Measurements from ENCODE around the gene DDX54. TPM values are rescaled to one million over a fixed set of nuclear protein-coding genes. Genes with fewer than 3 reads are reported as not detected.

Gene DDX54
- total and polyA plus RNA-seq, 12 donors: 27.9 to 109 (median 70.0) TPM

DNA sequence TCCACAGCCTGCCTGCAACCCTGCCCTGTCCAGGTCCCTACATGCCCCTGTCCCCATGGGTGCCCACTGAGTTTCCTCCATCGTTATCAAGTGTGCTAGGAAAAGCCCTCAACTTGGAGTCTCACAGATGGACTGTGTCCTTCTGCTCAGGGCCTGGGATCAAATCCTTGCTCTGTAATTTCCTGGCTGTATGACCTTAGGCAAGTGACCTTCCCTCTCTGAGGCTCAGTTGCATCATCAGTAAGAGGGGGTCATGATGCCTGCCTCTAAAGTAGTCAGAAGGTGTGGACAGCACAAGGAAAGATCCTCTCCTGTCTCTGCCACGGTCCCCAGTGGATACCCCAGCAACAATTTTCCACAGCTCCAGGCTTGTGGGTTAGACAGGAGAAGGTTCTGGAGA is 71.9 kb downstream of the DDX54 start:
- H3K27ac ChIP-seq: no peak overlapping the region
- intact Hi-C loops (cut with DNase I): no loop called here
- no peaks in the 10 kb centered on the region for H3K9me3 ChIP-seq (replicated peaks in 1 of 3)
- no peak for DNase-seq
- WGBS, 4 donors: 49 to 75% (median 51%) methylated on average over 2 of the region's 2 CpGs
- H3K36me3 ChIP-seq (replicated peaks in 1 of 2): no peaks in the 10 kb centered on the region
- H3K27me3 ChIP-seq: no peaks in the 10 kb centered on the region
- no peak overlapping the region for H3K4me3 ChIP-seq
- peaks cover 8 to 9% of the 10 kb centered on the region in 2 donors for H3K4me1 ChIP-seq (replicated peaks in 1 of 2)
- TF ChIP-seq, protein P1, sequence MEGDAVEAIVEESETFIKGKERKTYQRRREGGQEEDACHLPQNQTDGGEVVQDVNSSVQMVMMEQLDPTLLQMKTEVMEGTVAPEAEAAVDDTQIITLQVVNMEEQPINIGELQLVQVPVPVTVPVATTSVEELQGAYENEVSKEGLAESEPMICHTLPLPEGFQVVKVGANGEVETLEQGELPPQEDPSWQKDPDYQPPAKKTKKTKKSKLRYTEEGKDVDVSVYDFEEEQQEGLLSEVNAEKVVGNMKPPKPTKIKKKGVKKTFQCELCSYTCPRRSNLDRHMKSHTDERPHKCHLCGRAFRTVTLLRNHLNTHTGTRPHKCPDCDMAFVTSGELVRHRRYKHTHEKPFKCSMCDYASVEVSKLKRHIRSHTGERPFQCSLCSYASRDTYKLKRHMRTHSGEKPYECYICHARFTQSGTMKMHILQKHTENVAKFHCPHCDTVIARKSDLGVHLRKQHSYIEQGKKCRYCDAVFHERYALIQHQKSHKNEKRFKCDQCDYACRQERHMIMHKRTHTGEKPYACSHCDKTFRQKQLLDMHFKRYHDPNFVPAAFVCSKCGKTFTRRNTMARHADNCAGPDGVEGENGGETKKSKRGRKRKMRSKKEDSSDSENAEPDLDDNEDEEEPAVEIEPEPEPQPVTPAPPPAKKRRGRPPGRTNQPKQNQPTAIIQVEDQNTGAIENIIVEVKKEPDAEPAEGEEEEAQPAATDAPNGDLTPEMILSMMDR (IDR thresholded peaks at IDR 0.05): no peak
- no peak for TF ChIP-seq POLR2A (IDR thresholded peaks at IDR 0.05)

DNA sequence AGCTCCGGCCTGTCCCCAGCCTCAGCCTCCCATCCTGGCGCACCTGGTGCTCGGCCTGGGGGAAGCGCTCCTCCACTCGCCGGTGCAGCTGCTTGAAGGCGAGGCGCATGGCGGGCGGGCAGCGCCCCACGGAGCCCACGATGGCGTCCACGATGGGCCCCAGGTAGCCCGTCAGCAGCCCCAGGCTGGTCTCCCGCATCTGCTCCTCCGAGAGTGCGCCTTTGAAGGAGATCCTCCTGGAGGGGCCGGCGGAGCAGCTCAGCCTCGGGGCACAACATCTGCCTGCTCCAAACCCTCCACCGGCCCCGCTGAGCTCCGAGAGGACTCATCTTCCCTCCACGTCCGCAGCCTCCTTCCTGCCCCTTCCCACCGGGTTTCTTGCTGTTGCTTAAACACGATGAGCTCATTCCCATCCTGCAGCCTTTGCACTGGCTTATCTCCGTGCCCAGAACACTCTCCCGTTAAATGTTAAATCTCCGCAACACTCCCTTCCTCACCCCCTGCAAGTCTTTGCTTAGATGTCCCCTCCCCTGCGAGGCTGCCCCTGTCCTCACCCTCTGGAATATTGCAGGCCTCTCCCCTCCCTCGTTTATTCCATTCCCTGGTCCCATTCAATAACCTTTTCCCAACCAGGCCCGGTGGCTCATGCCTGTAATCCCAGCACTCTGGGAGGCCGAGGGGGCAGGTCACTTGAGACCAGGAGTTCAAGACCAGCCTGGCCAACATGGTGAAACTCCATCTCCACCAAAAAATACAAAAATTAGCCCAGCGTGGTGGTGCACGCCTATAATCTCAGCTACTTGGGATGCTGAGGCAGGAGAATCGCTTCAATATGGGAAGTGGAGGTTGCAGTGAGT is 73.0 kb downstream of the DDX54 start:
- intact Hi-C loops (cut with DNase I): no loop called here
- 78 to 84% (median 82%) methylated on average over 18 to 39 of the region's 39 CpGs for WGBS, 4 donors

DNA sequence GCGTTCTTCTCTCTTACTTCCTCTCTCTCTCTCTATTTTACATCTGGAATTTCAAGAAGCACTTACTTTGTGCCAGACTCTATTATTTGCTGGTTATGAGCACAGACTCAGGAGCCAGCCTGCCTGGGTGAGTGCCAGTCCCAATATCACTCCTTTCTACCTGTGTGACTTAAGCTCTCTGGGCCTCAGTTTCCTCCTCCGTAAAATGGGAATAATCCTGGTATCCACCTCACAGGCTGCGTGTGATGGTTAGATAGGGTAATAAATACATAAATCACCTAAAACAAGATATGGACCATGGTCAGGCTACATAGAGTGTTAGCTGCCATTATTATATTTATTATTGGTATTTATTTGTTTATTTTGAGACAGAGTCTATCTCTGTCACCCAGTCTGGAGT is 74.0 kb downstream of the DDX54 start:
- Histone ChIP-seq H3K36me3 (replicated peaks in 1 of 2) (no peaks in the 10 kb centered on the region), H3K4me3 (no peak overlapping the region), H3K4me1 (replicated peaks in 1 of 2) (peaks cover 5 to 9% of the 10 kb centered on the region in 2 donors), H3K27ac (no peak overlapping the region), H3K9me3 (replicated peaks in 1 of 3) (no peaks in the 10 kb centered on the region), H3K27me3 (no peaks in the 10 kb centered on the region)
- intact Hi-C loops (cut with DNase I): no loop called here
- WGBS, 4 donors: 84 to 91% (median 86%) methylated on average over 3 of the region's 3 CpGs
- DNase-seq: no peak
- TF ChIP-seq, protein P1 (IDR thresholded peaks at IDR 0.05): no peak
- TF ChIP-seq POLR2A (IDR thresholded peaks at IDR 0.05): no peak

More for the DNA sequence above, 73.0 kb downstream of the DDX54 start:
- DNase-seq: no peak
- no peaks in the 10 kb centered on the region for H3K27me3 ChIP-seq
- peaks cover 8 to 9% of the 10 kb centered on the region in 2 donors for H3K4me1 ChIP-seq (replicated peaks in 1 of 2)
- no peaks in the 10 kb centered on the region for H3K36me3 ChIP-seq (replicated peaks in 1 of 2)
- no peak overlapping the region for H3K4me3 ChIP-seq
- no peaks in the 10 kb centered on the region for H3K9me3 ChIP-seq (replicated peaks in 1 of 3)
- TF ChIP-seq POLR2A (IDR thresholded peaks at IDR 0.05): no peak
- TF ChIP-seq, protein P1 (IDR thresholded peaks at IDR 0.05): no peak
- H3K27ac ChIP-seq: no peak overlapping the region

DNA sequence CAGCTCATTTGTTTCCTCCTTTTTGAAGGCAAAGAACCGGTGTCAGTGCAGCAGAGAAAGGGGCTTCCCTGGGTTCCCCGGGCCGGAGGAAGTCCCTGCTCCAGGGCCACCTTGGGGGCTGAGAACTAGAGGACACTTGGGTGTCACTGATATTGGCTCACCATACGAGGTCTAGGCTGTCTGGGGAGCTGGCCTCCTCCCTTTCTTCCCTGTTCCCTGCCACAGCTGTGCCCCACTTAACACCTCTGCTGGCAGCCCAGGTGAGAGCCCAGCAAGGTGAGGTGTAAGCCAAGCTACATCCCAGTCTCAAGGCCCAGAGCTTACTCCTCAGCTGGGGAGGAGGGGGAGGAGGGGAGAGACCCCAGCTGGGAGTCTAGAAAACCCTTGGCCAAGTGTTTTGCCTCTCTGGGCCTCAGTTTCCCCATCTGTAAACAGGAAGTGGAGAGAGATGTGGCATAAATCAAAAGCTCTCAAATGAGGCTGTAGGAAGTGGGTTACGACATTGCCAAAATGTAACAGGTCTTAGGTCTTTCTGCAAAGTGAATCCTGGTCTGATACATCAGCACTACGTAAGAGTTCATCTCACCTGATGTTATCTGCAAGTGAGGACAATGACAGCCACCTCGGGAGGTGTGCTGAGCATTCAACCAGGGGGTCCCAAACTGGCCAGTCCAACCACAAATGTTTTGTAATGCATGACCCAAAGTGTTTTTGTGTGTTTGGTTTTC is 75.2 kb downstream of the DDX54 start:
- Histone ChIP-seq H3K27me3 (no peaks in the 10 kb centered on the region), H3K9me3 (replicated peaks in 1 of 3) (no peaks in the 10 kb centered on the region), H3K4me3 (no peak overlapping the region), H3K27ac (no peak overlapping the region), H3K4me1 (replicated peaks in 1 of 2) (no peaks in the 10 kb centered on the region), H3K36me3 (replicated peaks in 1 of 2) (no peaks in the 10 kb centered on the region)
- TF ChIP-seq, protein P1 (IDR thresholded peaks at IDR 0.05): no peak
- TF ChIP-seq POLR2A (IDR thresholded peaks at IDR 0.05): no peak
- no peak for DNase-seq
- intact Hi-C loops (cut with DNase I): no loop called here
- WGBS, 4 donors: 66 to 82% (median 75%) methylated on average over 4 to 7 of the region's 7 CpGs

All from adrenal gland (tissue), 12 donors.